ENCODE data around the gene NCKAP5.

DNA sequence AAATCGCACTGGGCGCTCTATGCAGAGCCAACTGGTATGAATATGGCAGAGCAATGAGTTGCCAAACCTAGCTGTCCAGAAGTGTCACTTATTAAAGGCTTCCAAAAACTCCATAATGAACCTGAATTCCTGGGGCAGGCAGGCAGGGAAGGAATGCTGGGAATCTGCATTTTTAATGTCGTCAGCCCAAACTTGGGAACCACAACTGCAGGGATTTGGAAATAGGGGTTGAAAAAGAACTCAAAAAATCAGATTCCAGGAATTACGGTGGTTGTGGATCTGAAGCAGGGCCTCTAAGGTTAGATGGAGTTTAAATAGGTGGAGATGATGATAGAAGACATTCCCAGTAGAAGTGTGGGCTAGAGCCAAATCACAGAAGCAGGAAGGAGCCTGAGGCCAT lies 15.0 kb downstream of the NCKAP5 start:
- TF ChIP-seq EZH2 (IDR thresholded peaks at IDR 0.05; ENCODE audit: low read depth) (no peak), CTCF (conservative IDR thresholded peaks at IDR 0.05) (no peak)
